Heart left ventricle (tissue), 16 donors: Measurements from ENCODE around the gene TMEM91. TPM values are rescaled to one million over a fixed set of nuclear protein-coding genes. Genes with fewer than 3 reads are reported as not detected.

Experiments
- ATAC-seq, 4 donors: fragments of 200-7000 bp; cut with Tn5 transposase; one replicate each; pipeline ENCODE4 v1.9.1; 2020 to 2022; ENCODE audit warnings: moderate library complexity in 4 of 4, mild to moderate bottlenecking in 3 of 4, moderate number of reproducible peaks in 1 of 4
- DNase-seq, 5 donors: peaks; one replicate each; pipeline ENCODE4 v3.0.0-alpha.2; 2020
- H3K27ac ChIP-seq, 12 donors: fragments of 200-600 bp; sonication (generic) in 4 of 12; one replicate each; pipeline versions ENCODE4 v1.5.0 to v1.8.0; 2016 to 2022; ENCODE audit warnings: mild to moderate bottlenecking in 2 of 12
- H3K27me3 ChIP-seq, 9 donors: fragments of 200-600 bp; sonication (generic) in 2 of 9; one replicate each; pipeline versions ENCODE4 v1.5.1 to v1.8.0; 2016 to 2022; ENCODE audit warnings: mild to moderate bottlenecking in 3 of 9
- H3K36me3 ChIP-seq, 9 donors: fragments of 200-600 bp; sonication (generic) in 2 of 9; one replicate each; pipeline versions ENCODE4 v1.5.0 to v1.8.0; 2018 to 2022; ENCODE audit warnings: mild to moderate bottlenecking in 2 of 9
- H3K4me1 ChIP-seq, 12 donors: fragments of 200-600 bp; sonication (generic) in 4 of 12; one replicate each; pipeline versions ENCODE4 v1.5.0 to v1.8.0; 2016 to 2022; ENCODE audit warnings: mild to moderate bottlenecking in 3 of 12
- H3K4me3 ChIP-seq, 12 donors: fragments of 200-600 bp; sonication (generic) in 4 of 12; one replicate each; pipeline versions ENCODE4 v1.5.0 to v1.8.0; 2017 to 2022; ENCODE audit warnings: mild to moderate bottlenecking in 9 of 12, moderate library complexity in 4 of 12
- H3K9me3 ChIP-seq, 12 donors: fragments of 200-600 bp; sonication (generic) in 4 of 12; one replicate each; pipeline versions ENCODE4 v1.5.0 to v1.8.0; 2016 to 2022; ENCODE audit warnings: mild to moderate bottlenecking in 1 of 12
- POLR2A ChIP-seq, 2 donors: fragments of 450-650 bp; IDR thresholded peaks; one replicate each; pipeline ENCODE4 v1.6.1; 2017; ENCODE audit warnings: antibody characterized with exemption in 2 of 2, mild to moderate bottlenecking in 2 of 2, moderate library complexity in 2 of 2
- WGBS, 4 donors: extraction: QIAGEN DNeasy Blood & Tissue Kit in 2 of 4; methylation state at CpG; one replicate each; pipeline versions ENCODE4 v1.1.5 to v1.1.7; 2013 to 2018; 5-methylcytosine and 5-hydroxymethylcytosine counted together
- intact Hi-C, 10 donors: fragments of 100-400 bp; cut with DNase I; formaldehyde crosslinking; loops; one replicate each; pipeline versions ENCODE4 v1.11.1 to v1.14.2; 2022
- polyA plus RNA-seq, 2 donors: library from polyadenylated mRNA; stranded (reverse); fragments of 200-250 nt; gene quantifications; one replicate each; pipeline ENCODE4 v1.2.3, GENCODE V29; 2013
- total RNA-seq, 9 donors: library from RNA; depleted of rRNA in 2 of 9; stranded (reverse); fragments of >200 nt in 2 of 9; fragmentation: NEBNext Ultra II Directional in 3 of 9; extraction: Animal tissue kit (Norgen Biotek cat#: 25700) in 3 of 9; gene quantifications; one replicate each; pipeline versions ENCODE4 v1.1.0 to v1.2.4, GENCODE V29; 2016 to 2023
- TF ChIP-seq, protein P1 (sequence below), 12 donors: fragments of 200-600 bp; sonication (generic) in 4 of 12; IDR thresholded peaks; one replicate each; pipeline versions ENCODE4 v1.5.0 to v1.8.0; 2018 to 2022; ENCODE audit warnings: antibody characterized with exemption in 12 of 12, mild to moderate bottlenecking in 5 of 12
- donor health status: ischemic (EF 13 %, LVEDD 7.1; RV severe dilation, severe dysfunction).
- donor health status: healthy with polysubstance abuse.
- donor health status: DM: no; HTN: yes; CAD: no.
- donor health status: DM: no; HTN: no; CAD: no.
- donor health status: ischemic (EF 25% LVEDD 6.9; RV normal size, moderate dysfunction).
- donor health status: ischemic (EF 25% LVEDD 5.7; RV mildly dilated, moderate dysfunction).
- donor health status: healthy.
- donor health status: DM: yes; HTN: yes; CAD: no.
- donor health status: ischemic (EF 35%, LVEDD 5.7; RV mildly dilated, moderate dysfunction).
- donor health status: nonischemic (EF 11% LVEDD 7.7; RV severe dilation, severe dysfunction).
- donor health status: DM: yes; HTN: yes; CAD: no.
- donor health status: PGD.
- donor health status: ischemic (EF 29% LVEDD 5.4; RV normal size, mild dysfunction).
- donor health status: nonischemic (EF 23%, LVEDD 6.1; RV moderate dilation, normal function).

The TMEM91 gene
- total and polyA plus RNA-seq, 11 donors: 1.0 to 6.7 (median 2.5) TPM

DNA sequence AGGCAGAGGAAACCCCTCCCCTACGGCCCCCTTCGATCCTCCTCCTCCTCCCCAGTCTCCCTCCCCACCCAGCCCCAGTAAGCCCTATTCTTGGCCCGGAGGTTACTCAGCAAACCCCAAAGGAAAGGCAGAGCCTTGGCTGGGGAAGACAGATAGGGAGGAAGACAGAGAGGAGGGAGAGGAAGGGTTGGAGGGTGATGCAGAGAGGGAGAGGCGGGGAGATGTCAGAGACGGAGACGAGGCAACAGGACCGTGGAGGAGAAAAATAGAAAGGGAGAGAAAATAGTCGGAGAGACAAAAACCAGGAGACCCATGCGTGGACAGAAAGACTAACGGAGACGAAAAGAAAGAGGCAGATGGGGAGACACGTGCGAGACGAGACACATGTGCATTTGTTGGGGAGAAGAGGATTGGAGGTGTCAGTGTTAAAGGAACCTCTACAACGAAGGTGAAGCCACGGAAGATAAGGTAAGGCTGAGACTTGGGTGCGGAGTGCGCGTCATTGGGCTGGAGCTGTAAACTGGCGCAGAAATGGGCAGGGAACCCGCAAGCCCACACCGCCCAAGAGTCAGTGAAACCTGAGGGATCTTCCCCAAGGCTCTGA lies 25.5 kb upstream of the TMEM91 start:
- H3K4me3 ChIP-seq: peak overlapping the region; percentile 52 to 98 (median 74)
- peak in 2 of 4 donors; percentile 9 to 10 for ATAC-seq
- H3K4me1 ChIP-seq: peaks cover 0 to 56% (median 25%) of the 10 kb centered on the region in 12 donors
- peak in 2 of 5 donors; percentile 35 to 41 for DNase-seq
- 12 to 19% (median 16%) methylated on average over 22 of the region's 22 CpGs for WGBS, 4 donors
- H3K27me3 ChIP-seq: no peaks in the 10 kb centered on the region
- intact Hi-C loops: loop anchor here in 5 of 10 donors (2.0 to 5.0 kb wide), 4 partner anchors 24 to 89 kb away; partner anchors contain the start of genes CCDC97 (in 3 of the 5) and HNRNPUL1 (in 1 of the 5)
- no peaks in the 10 kb centered on the region for H3K9me3 ChIP-seq
- H3K27ac ChIP-seq: peak overlapping the region; percentile 66 to 96 (median 88)
- no peak for TF ChIP-seq POLR2A (IDR thresholded peaks at IDR 0.05)
- TF ChIP-seq, protein P1, sequence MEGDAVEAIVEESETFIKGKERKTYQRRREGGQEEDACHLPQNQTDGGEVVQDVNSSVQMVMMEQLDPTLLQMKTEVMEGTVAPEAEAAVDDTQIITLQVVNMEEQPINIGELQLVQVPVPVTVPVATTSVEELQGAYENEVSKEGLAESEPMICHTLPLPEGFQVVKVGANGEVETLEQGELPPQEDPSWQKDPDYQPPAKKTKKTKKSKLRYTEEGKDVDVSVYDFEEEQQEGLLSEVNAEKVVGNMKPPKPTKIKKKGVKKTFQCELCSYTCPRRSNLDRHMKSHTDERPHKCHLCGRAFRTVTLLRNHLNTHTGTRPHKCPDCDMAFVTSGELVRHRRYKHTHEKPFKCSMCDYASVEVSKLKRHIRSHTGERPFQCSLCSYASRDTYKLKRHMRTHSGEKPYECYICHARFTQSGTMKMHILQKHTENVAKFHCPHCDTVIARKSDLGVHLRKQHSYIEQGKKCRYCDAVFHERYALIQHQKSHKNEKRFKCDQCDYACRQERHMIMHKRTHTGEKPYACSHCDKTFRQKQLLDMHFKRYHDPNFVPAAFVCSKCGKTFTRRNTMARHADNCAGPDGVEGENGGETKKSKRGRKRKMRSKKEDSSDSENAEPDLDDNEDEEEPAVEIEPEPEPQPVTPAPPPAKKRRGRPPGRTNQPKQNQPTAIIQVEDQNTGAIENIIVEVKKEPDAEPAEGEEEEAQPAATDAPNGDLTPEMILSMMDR (IDR thresholded peaks at IDR 0.05): no peak
- H3K36me3 ChIP-seq: peaks cover 0 to 27% (median 18%) of the 10 kb centered on the region in 9 donors

DNA sequence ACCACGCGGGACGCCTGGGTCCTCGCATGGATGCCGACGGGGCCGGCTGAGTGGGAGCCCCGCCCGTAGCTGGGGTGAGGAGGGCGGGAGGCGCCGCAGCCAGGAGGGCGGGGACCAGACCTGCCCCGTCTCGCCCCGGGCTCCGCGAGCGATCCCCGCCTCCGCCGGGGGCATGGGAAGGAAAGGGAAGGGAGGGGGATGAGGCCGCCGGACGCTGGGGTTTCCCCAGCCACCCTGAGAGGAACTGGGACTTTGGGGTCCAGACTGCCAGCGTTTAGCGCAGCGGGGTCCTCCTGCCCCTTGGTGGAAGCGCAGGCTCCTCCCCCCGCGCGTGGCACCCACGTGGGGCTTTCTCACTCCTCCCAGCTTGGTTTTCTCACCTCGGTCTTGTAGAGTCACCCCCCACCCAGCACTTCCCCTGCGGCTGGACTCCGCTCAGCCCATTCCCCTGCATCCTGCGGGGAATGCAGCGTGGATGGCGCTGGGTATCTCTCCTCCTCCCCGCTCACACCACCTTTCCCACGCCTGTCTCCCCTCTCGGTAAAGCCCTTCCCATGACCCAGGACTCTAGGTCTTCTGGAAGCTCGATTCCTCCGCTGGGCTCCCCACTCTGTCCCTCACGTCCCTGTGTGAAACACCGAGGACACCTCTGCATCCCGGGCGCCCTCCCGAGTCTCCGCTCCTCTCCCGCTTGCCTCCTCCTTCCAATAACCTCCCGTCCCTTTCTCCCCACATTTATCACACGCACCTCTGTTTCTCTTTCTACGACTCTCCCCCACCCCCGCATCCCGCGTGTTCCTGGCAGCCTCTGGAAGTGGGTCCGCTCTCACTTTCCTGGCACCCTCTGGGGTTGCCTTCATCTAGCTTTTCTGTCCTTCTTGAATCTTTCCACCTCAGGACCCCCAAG lies 24.7 kb upstream of the TMEM91 start:
- H3K4me1 ChIP-seq: peaks cover 0 to 57% (median 25%) of the 10 kb centered on the region in 12 donors
- H3K27me3 ChIP-seq: no peaks in the 10 kb centered on the region
- H3K4me3 ChIP-seq: peak overlapping the region; percentile 52 to 98 (median 74)
- DNase-seq (peak; percentile 74 to 87 (median 78)), ATAC-seq (peak; percentile 38 to 71 (median 65))
- 0 to 1% (median 0%) methylated on average over 25 to 58 of the region's 58 CpGs for WGBS, 4 donors
- peaks cover 0 to 20% (median 13%) of the 10 kb centered on the region in 9 donors for H3K36me3 ChIP-seq
- no peaks in the 10 kb centered on the region for H3K9me3 ChIP-seq
- peak overlapping the region; percentile 66 to 96 (median 90) for H3K27ac ChIP-seq
- no peak for TF ChIP-seq POLR2A (IDR thresholded peaks at IDR 0.05)
- TF ChIP-seq, protein P1 (IDR thresholded peaks at IDR 0.05): no peak
- intact Hi-C loops: loop anchor here in 6 of 10 donors (2.0 to 5.0 kb wide), 6 partner anchors 25 to 145 kb away; partner anchors contain the start of genes CCDC97 (in 3 of the 6) and HNRNPUL1 (in 1 of the 6)

DNA sequence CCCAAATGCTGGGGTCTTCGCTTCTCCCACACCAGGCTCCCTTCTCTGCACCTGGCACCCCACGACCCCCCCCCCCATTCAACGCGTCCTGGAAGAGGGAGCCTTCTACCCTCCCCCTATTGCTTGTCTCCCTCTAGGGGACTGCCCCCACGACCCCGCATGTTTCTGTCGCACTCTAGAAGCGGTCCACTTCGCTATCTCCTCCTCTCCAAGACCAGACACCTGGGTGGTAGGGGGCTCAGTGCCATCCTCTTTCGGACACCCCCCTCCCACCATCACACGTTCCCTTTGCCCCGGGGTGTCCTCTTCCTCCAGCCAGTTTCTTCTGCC lies 24.1 kb upstream of the TMEM91 start:
- WGBS, 4 donors: 0 to 1% (median 0%) methylated on average over 12 of the region's 12 CpGs
- TF ChIP-seq POLR2A (IDR thresholded peaks at IDR 0.05): no peak
- TF ChIP-seq, protein P1 (IDR thresholded peaks at IDR 0.05): no peak
- ATAC-seq (no peak), DNase-seq (no peak)
- Histone ChIP-seq H3K9me3 (no peaks in the 10 kb centered on the region), H3K4me3 (peak overlapping the region; percentile 52 to 98 (median 74)), H3K36me3 (peaks cover 0 to 13% (median 6%) of the 10 kb centered on the region in 9 donors), H3K27me3 (no peaks in the 10 kb centered on the region), H3K27ac (peak overlapping the region; percentile 67 to 96 (median 90)), H3K4me1 (peaks cover 0 to 59% (median 25%) of the 10 kb centered on the region in 12 donors)
- intact Hi-C loops: loop anchor here in 6 of 10 donors (2.0 to 5.0 kb wide), 6 partner anchors 25 to 145 kb away; partner anchors contain the start of genes CCDC97 (in 3 of the 6) and HNRNPUL1 (in 1 of the 6)
